GM19463 (cell line): ENCODE data around the gene KLF7.
"Not testable (repeated sequence)": the region's sequence is repeated elsewhere in the genome, so short reads cannot be mapped to it uniquely, and the experiment has no call there.

Experiments
- ATAC-seq: cut with Tn5 transposase; IDR thresholded peaks from one replicate; pipeline ENCODE4 v1.9.1; 2021; ENCODE audit warnings: mild to moderate bottlenecking, moderate library complexity; ENCODE audit not compliant: unreplicated experiment

Gene KLF7

GRCh38 chr2:207037023-207037422 lies 128.7 kb downstream of the KLF7 start:
- not testable (repeated sequence) for ATAC-seq

- ATAC-seq, result no peak
These were observed 129.9 kb downstream of the KLF7 start for GRCh38 chr2:207035875-207036274.

- no peak for ATAC-seq
These were observed 133.3 kb downstream of the KLF7 start for GRCh38 chr2:207032490-207032889.
